Measurements from ENCODE around the gene DAB2IP.

- TF ChIP-seq CTCF (IDR thresholded peaks at IDR 0.05): no peak
- TF ChIP-seq POLR2A (IDR thresholded peaks at IDR 0.05): no peak
- TF ChIP-seq POLR2AphosphoS5 (IDR thresholded peaks at IDR 0.05): no peak
Measured at GRCh38 chr9:121685146-121685794, 33.8 kb downstream of the DAB2IP start.

Measured in prostate gland (tissue), 2 donors.